ENCODE results near the gene SEZ6L.

SEZ6L gene

DNA sequence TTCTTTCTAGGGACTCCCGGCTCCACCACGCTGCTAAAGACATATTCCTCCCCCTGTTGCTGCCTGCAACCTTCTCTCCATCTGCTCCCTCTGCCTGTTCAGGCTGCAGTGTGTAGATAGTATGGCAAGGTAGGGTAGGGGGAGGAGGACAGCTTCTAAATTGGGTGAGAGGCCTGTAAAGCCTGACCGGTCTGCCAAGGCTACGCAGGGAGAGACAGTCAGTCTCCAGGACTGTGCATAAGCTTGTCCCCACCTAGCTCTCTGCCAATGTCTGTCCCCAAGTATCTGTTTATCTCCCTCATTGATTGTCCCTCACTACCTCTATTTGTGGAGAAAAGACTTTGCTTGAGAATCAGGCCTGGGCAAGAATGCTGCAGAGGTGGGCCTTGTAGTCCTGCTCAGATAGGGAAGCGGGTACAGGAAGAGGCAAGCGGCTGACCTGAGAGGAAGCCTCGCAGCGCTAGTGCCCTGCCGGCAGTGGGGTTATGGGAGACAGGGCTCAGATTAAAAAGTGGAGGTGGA is 871 bp upstream of the SEZ6L start:
- peaks cover 6% of the 10 kb centered on the region for H3K4me1 Mint-ChIP-seq
- H3K9me3 Mint-ChIP-seq, result no peaks in the 10 kb centered on the region
- no peaks in the 10 kb centered on the region for H3K36me3 Mint-ChIP-seq
- peak overlapping the region; percentile 38 for H3K4me3 Mint-ChIP-seq
- peaks cover 59% of the 10 kb centered on the region for H3K27me3 Mint-ChIP-seq
- H3K27ac Mint-ChIP-seq, result no peak overlapping the region

GRCh38 chr22:26168939-26169314 is 335 bp upstream of the SEZ6L start:
- no peak overlapping the region for H3K27ac Mint-ChIP-seq
- peaks cover 63% of the 10 kb centered on the region for H3K27me3 Mint-ChIP-seq
- H3K4me3 Mint-ChIP-seq, result peak overlapping the region; percentile 38
- H3K4me1 Mint-ChIP-seq, result peaks cover 6% of the 10 kb centered on the region
- no peaks in the 10 kb centered on the region for H3K9me3 Mint-ChIP-seq
- H3K36me3 Mint-ChIP-seq, result no peaks in the 10 kb centered on the region

GRCh38 chr22:26170112-26170492 is 840 bp downstream of the SEZ6L start:
- Mint-ChIP-seq H3K36me3 (no peaks in the 10 kb centered on the region), H3K4me3 (no peak overlapping the region), H3K4me1 (peaks cover 6% of the 10 kb centered on the region), H3K9me3 (no peaks in the 10 kb centered on the region), H3K27me3 (peaks cover 62% of the 10 kb centered on the region), H3K27ac (no peak overlapping the region)

DNA sequence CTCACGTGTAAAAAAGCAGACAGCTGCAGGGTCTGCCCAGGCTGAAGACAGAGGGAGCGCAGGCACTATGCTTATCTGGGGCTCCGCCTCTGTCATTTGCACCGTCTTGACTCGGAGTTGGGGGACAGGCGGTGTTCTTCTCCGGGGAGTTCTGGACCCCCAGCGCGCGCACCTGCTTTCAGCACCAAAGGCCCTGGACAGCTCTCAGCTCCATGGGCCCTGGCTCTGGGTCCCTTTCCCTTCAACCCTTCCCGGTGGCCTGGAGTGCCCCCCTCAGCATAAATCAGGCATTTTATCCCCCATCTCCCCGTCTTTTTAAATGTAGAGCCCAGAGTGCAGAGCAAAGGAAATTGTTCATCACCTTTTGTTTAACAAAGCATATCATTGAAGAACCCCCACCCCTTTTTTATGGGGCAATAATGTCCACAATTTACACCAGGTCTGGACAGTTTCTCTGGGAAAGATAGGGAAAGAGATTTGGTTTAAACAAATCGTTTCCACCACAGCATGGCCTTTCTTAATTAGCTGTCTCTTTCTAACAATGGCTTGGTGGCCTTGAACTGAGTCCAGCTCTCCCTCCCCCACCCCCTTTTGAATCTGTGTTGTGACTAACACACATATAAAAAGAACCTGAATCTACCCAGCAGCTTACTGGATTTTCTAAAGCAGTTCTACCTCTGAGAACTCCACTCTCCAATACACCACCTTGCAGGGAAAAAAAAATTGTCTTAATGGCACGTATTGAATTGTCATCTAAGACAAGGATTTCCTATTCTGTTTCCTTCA is 1.7 kb downstream of the SEZ6L start:
- H3K27ac Mint-ChIP-seq, result no peak overlapping the region
- H3K4me1 Mint-ChIP-seq, result peaks cover 6% of the 10 kb centered on the region
- H3K36me3 Mint-ChIP-seq, result no peaks in the 10 kb centered on the region
- H3K4me3 Mint-ChIP-seq, result no peak overlapping the region
- H3K9me3 Mint-ChIP-seq, result no peaks in the 10 kb centered on the region
- peaks cover 55% of the 10 kb centered on the region for H3K27me3 Mint-ChIP-seq

DNA sequence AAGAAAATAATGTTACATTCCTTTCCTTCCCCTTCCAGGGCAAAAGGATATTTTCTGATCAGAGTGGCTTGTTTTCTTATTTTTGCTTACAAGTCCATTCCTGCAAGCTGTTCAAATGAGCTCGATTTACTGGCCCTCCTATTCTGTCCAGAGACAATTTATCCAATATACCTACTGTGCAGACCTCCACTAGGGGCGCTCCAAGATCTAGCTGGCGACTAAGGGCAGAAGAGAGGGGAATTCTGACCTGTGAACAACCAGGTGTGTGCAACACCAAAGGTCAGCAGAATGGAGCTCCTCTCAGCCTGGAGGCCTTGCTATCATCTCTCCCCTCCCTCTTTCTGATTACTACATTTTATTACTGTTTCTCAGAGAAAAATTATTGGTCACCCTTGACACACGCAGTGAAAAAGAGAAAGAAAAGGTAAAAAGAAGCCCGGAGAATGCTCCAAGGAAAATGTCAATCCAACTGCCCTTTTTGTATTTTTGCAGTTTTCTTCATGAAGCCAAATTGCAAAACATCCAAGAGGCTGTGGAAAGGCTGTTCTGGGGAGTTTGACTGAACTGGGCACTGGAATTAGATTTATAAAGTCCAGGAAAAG is 3.2 kb downstream of the SEZ6L start:
- Mint-ChIP-seq H3K4me1 (peaks cover 6% of the 10 kb centered on the region), H3K4me3 (no peak overlapping the region), H3K9me3 (no peaks in the 10 kb centered on the region), H3K36me3 (no peaks in the 10 kb centered on the region), H3K27ac (no peak overlapping the region), H3K27me3 (peaks cover 44% of the 10 kb centered on the region)

GRCh38 chr22:26174280-26174679 is 5.0 kb downstream of the SEZ6L start:
- H3K27me3 Mint-ChIP-seq, result peaks cover 30% of the 10 kb centered on the region
- no peaks in the 10 kb centered on the region for H3K4me1 Mint-ChIP-seq
- H3K27ac Mint-ChIP-seq, result no peak overlapping the region
- no peaks in the 10 kb centered on the region for H3K36me3 Mint-ChIP-seq
- H3K9me3 Mint-ChIP-seq, result no peaks in the 10 kb centered on the region
- no peak overlapping the region for H3K4me3 Mint-ChIP-seq

GRCh38 chr22:26182723-26183122 is 13.5 kb downstream of the SEZ6L start:
- H3K4me3 Mint-ChIP-seq, result no peak overlapping the region
- no peaks in the 10 kb centered on the region for H3K9me3 Mint-ChIP-seq
- no peaks in the 10 kb centered on the region for H3K4me1 Mint-ChIP-seq
- H3K27me3 Mint-ChIP-seq, result peaks cover 2% of the 10 kb centered on the region
- no peak overlapping the region for H3K27ac Mint-ChIP-seq
- no peaks in the 10 kb centered on the region for H3K36me3 Mint-ChIP-seq

GRCh38 chr22:26185190-26185589 is 15.9 kb downstream of the SEZ6L start:
- Mint-ChIP-seq H3K36me3 (no peaks in the 10 kb centered on the region), H3K4me3 (no peak overlapping the region), H3K27me3 (peaks cover 2% of the 10 kb centered on the region), H3K9me3 (no peaks in the 10 kb centered on the region), H3K27ac (no peak overlapping the region), H3K4me1 (no peaks in the 10 kb centered on the region)

DNA sequence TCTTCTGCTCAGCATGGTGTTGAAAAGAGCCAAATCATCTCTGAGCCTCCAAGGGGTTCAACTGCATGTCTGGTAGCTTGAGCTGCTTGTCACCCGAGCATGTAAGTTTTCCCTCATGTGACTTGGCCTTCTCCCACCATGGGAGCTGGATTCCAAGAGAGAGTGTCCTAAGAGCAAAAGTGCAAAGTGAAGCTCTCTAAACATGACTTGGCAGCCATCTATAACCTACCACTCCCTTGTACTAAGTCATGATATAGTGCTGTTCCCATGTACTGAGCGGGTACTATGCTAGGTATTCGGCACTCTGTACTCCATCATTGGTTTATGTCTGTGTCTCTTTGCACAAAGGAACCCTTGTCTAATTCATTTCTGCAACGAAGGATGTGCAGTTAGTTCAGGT is 19.1 kb downstream of the SEZ6L start:
- no peak overlapping the region for H3K27ac Mint-ChIP-seq
- no peaks in the 10 kb centered on the region for H3K36me3 Mint-ChIP-seq
- no peaks in the 10 kb centered on the region for H3K27me3 Mint-ChIP-seq
- no peaks in the 10 kb centered on the region for H3K9me3 Mint-ChIP-seq
- no peak overlapping the region for H3K4me3 Mint-ChIP-seq
- H3K4me1 Mint-ChIP-seq, result no peaks in the 10 kb centered on the region

GRCh38 chr22:26194313-26194712 is 25.1 kb downstream of the SEZ6L start:
- Mint-ChIP-seq H3K4me1 (no peaks in the 10 kb centered on the region), H3K27ac (no peak overlapping the region), H3K36me3 (no peaks in the 10 kb centered on the region), H3K27me3 (peaks cover 6% of the 10 kb centered on the region), H3K9me3 (no peaks in the 10 kb centered on the region), H3K4me3 (no peak overlapping the region)

DNA sequence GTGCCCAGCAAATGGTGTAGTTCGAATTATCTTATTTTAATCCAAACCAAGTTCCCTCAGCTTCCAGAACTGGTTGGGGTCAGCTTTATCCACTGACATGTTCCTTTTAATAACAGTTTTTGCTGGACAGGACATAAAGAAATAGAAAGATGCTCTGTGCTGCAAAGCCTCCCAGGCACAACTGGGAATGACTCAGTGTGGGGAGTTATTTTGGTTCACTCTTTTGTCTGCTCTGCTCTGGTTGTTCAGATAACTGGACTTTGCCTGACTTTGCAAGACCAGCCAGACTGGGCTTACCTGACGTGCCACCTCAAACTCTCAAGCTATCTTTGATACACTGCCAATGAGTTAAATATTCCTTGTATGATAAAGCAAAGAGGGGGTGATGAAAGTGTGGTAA is 25.6 kb downstream of the SEZ6L start:
- no peak overlapping the region for H3K27ac Mint-ChIP-seq
- H3K4me1 Mint-ChIP-seq, result no peaks in the 10 kb centered on the region
- peaks cover 6% of the 10 kb centered on the region for H3K27me3 Mint-ChIP-seq
- H3K9me3 Mint-ChIP-seq, result no peaks in the 10 kb centered on the region
- H3K36me3 Mint-ChIP-seq, result no peaks in the 10 kb centered on the region
- no peak overlapping the region for H3K4me3 Mint-ChIP-seq

DNA sequence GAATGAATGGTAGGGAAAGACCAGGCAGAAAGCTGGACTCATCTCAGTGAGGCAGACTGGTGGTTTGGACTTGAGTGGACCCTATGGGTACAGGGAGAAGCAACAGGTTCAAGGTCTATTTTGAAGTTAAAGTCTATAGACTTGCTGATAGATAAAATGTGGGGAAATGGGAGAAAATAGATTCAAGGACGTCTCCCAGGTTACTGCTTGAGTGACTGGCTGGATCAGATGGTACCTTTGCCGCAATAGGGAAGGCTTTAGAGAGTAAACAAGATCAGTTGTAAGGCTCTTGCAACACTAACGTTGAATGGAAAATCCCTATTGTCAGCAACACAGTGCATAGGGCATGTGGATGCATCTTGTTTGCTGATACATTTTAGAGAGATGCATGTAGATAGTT is 27.4 kb downstream of the SEZ6L start:
- H3K4me1 Mint-ChIP-seq, result no peaks in the 10 kb centered on the region
- no peaks in the 10 kb centered on the region for H3K9me3 Mint-ChIP-seq
- peaks cover 10% of the 10 kb centered on the region for H3K27me3 Mint-ChIP-seq
- no peaks in the 10 kb centered on the region for H3K36me3 Mint-ChIP-seq
- no peak overlapping the region for H3K27ac Mint-ChIP-seq
- no peak overlapping the region for H3K4me3 Mint-ChIP-seq

DNA sequence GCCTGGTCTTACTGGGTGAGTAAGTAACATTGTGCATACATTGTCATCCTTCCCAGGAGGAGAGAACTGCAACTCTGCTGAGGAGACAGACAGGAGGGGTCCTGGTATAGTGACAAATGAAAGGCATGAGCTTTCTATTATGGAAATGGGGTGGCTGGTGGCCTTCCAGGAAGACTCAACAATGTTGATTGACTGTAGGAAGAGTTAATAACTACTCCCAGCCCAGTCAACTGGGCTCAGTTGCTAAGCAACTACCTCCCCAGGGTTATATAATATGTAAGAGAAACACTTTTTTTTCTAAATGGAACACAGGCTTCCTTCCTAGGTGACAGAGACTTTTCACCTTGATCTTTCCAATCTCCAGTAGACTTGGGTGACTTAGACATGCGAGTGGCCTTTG is 28.2 kb downstream of the SEZ6L start:
- Mint-ChIP-seq H3K4me3 (no peak overlapping the region), H3K27ac (no peak overlapping the region), H3K9me3 (no peaks in the 10 kb centered on the region), H3K36me3 (no peaks in the 10 kb centered on the region), H3K27me3 (peaks cover 12% of the 10 kb centered on the region), H3K4me1 (no peaks in the 10 kb centered on the region)

DNA sequence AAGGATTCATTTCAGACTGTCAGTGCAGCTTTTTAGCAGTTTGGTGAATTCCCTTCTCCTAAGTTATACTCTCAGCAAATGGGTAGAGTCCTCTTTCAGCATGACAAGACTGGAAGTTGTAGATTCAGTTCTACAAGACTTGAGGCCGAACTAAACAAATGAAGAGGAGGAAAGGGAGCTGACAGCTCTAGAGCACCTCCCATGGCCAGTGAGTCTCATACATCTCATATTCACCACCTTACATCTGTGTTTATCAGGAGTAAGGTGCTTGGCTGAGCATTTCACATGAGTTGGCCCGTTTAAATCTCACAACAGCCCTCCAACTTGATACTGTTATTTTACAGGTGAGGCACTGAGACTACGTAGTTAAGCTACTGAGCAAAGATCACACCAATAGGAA is 30.4 kb downstream of the SEZ6L start:
- no peaks in the 10 kb centered on the region for H3K4me1 Mint-ChIP-seq
- no peaks in the 10 kb centered on the region for H3K36me3 Mint-ChIP-seq
- H3K9me3 Mint-ChIP-seq, result no peaks in the 10 kb centered on the region
- H3K27ac Mint-ChIP-seq, result no peak overlapping the region
- H3K4me3 Mint-ChIP-seq, result no peak overlapping the region
- peaks cover 12% of the 10 kb centered on the region for H3K27me3 Mint-ChIP-seq

DNA sequence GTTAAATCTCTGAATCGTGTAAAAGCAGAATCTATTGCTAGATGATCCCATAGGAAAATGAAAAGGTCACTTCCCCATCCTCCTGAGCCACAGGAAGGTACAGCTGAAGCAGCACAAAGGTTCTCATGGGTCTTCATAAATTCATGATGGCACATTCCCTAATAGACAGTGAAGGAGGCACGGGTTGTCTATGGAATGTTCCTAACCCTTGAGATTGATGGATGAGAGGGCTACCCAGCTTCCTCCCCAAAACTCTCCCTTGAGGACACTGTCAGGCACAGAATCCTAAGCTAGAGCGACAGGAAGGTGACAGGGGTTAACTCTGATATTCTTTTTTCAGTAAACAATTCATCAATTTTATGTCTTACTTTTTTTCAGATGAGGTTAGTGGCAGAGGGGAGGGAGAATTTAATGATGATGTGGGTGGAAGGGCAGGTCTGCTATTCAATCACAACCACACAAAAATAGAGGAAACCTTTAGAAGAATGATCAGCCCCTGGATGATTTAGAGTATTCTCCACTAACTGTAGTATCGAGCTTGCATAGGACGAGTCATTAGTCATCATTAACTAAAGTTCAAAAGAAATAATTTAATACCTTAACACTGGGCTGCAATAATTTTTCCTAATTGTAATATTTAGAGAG is 33.1 kb downstream of the SEZ6L start:
- Mint-ChIP-seq H3K36me3 (no peaks in the 10 kb centered on the region), H3K9me3 (no peaks in the 10 kb centered on the region), H3K27me3 (peaks cover 14% of the 10 kb centered on the region), H3K4me1 (no peaks in the 10 kb centered on the region), H3K4me3 (no peak overlapping the region), H3K27ac (no peak overlapping the region)

GRCh38 chr22:26205494-26205893 is 36.2 kb downstream of the SEZ6L start:
- Mint-ChIP-seq H3K4me3 (no peak overlapping the region), H3K27ac (no peak overlapping the region), H3K9me3 (peaks cover 9% of the 10 kb centered on the region), H3K4me1 (no peaks in the 10 kb centered on the region), H3K36me3 (no peaks in the 10 kb centered on the region), H3K27me3 (peaks cover 16% of the 10 kb centered on the region)
